B cell (primary cell): ENCODE measurements around the gene SOX6. TPM values are rescaled to one million over a fixed set of nuclear protein-coding genes. Genes with fewer than 3 reads are reported as not detected.

Experiments used
- ATAC-seq: fragments of 200-7000 bp; cut with Tn5 transposase; one replicate; pipeline ENCODE4 v1.10.0; 2021; ENCODE audit warnings: low read depth, mild to moderate bottlenecking, moderate number of reproducible peaks, moderate library complexity
- CTCF ChIA-PET: fragments of 350-600 bp; sonication (Branson Sonifier 250); formaldehyde crosslinking; loops from one replicate; lab custom pipeline; 2021; ENCODE audit warnings: antibody characterized with exemption, inconsistent platforms; lab: Charles Lee
- POLR2A ChIA-PET: fragments of 350-600 bp; sonication (Branson Sonifier 250); formaldehyde crosslinking; loops from one replicate; lab custom pipeline; 2021; ENCODE audit warnings: antibody characterized with exemption; lab: Charles Lee
- DNase-seq: peaks from one replicate; pipeline ENCODE4 v3.0.0; 2013
- H2AFZ ChIP-seq: 2 replicates; pipeline ENCODE4 v1.6.1; 2012; ENCODE audit warnings: mild to moderate bottlenecking, low read depth, low read length; ENCODE audit not compliant: insufficient read depth, poor library complexity, severe bottlenecking
- H3K27ac ChIP-seq, 2 donors: 1 replicate in 1 of 2; 2 replicates in 1 of 2; pipeline ENCODE4 v1.5.1; 2012 to 2013; ENCODE audit warnings: low read length in 2 of 2, mild to moderate bottlenecking in 2 of 2, moderate library complexity in 1 of 2
- H3K27me3 ChIP-seq, 4 experiments: fragments of 200-600 bp in 1 of 4; sonication (generic) in 1 of 4; replicated peaks in 1 of 4; 1 replicate in 2 of 4; 2 replicates in 2 of 4; pipeline versions ENCODE4 v1.6.1 to v1.7.0; 2013 to 2016; ENCODE audit warnings: low read length in 3 of 4, mild to moderate bottlenecking in 2 of 4, mixed read lengths in 1 of 4, moderate library complexity in 1 of 4; ENCODE audit not compliant: insufficient read depth in 4 of 4, control insufficient read depth in 3 of 4; ENCODE audit errors: control extremely low read depth in 1 of 4
- H3K36me3 ChIP-seq, 2 experiments: replicated peaks in 1 of 2; 1 replicate in 1 of 2; 2 replicates in 1 of 2; pipeline versions ENCODE4 v1.6.1 to v1.7.1; 2013; ENCODE audit warnings: low read length in 1 of 2; ENCODE audit not compliant: insufficient read depth in 2 of 2, control insufficient read depth in 1 of 2; ENCODE audit errors: control extremely low read depth in 1 of 2, extremely low read depth in 1 of 2
- H3K4me1 ChIP-seq, 2 donors: fragments of 200-600 bp in 1 of 2; sonication (generic) in 1 of 2; 1 replicate in 1 of 2; 2 replicates in 1 of 2; pipeline versions ENCODE4 v1.5.1 to v1.6.1; 2013 to 2017; ENCODE audit warnings: low read length in 2 of 2; ENCODE audit not compliant: control insufficient read depth in 2 of 2, insufficient read depth in 2 of 2
- H3K4me2 ChIP-seq: replicated peaks from 2 replicates; pipeline ENCODE3; 2012; ENCODE audit warnings: mild to moderate bottlenecking, low read depth, low read length; ENCODE audit not compliant: poor library complexity, severe bottlenecking
- H3K4me3 ChIP-seq, 5 experiments: fragments of 200-600 bp in 1 of 5; sonication (generic) in 1 of 5; 1 replicate in 3 of 5; 2 replicates in 2 of 5; pipeline versions ENCODE4 v1.5.1 to v1.7.0; 2011 to 2016; ENCODE audit warnings: low read length in 4 of 5, mild to moderate bottlenecking in 4 of 5, low read depth in 2 of 5, control low read depth in 1 of 5, moderate library complexity in 1 of 5; ENCODE audit not compliant: insufficient read depth in 1 of 5; ENCODE audit errors: control extremely low read depth in 1 of 5, extremely low read depth in 1 of 5
- H3K79me2 ChIP-seq: fragments of 200-600 bp; sonication (generic); one replicate; pipeline ENCODE4 v1.6.0; 2016; ENCODE audit warnings: low read length; ENCODE audit not compliant: control insufficient read depth, insufficient read depth
- H3K9ac ChIP-seq: fragments of 200-600 bp; sonication (generic); 2 replicates; pipeline ENCODE4 v1.6.1; 2017; ENCODE audit warnings: mild to moderate bottlenecking, low read length, moderate library complexity
- H3K9me3 ChIP-seq, 3 donors: one replicate each; pipeline versions ENCODE4 v1.6.1 to v1.7.1; 2013; ENCODE audit warnings: low read length in 2 of 3; ENCODE audit not compliant: control insufficient read depth in 2 of 3, insufficient read depth in 1 of 3; ENCODE audit errors: control extremely low read depth in 1 of 3
- H4K20me1 ChIP-seq: 2 replicates; pipeline ENCODE4 v1.6.0; 2012; ENCODE audit warnings: mild to moderate bottlenecking, low read length; ENCODE audit not compliant: insufficient read depth, control insufficient read depth, poor library complexity, severe bottlenecking
- H3K27ac Mint-ChIP-seq: one replicate; pipeline ENCODE4 v1.8.0; 2021; ENCODE audit warnings: mixed read lengths
- H3K27me3 Mint-ChIP-seq: one replicate; pipeline ENCODE4 v1.8.0; 2021; ENCODE audit warnings: mixed read lengths
- H3K4me1 Mint-ChIP-seq: one replicate; pipeline ENCODE4 v1.8.0; 2021; ENCODE audit warnings: mixed read lengths
- H3K4me3 Mint-ChIP-seq: one replicate; pipeline ENCODE4 v1.8.0; 2021; ENCODE audit warnings: mixed read lengths
- H3K9me3 Mint-ChIP-seq: one replicate; pipeline ENCODE4 v1.8.0; 2022; ENCODE audit warnings: mixed read lengths; ENCODE audit not compliant: insufficient read depth
- CTCF ChIP-seq: fragments of 200-600 bp; IDR thresholded peaks from one replicate; pipeline ENCODE4 v1.8.0; 2022; ENCODE audit warnings: antibody characterized with exemption, mild to moderate bottlenecking
- EZH2 ChIP-seq: IDR thresholded peaks from 2 replicates; pipeline ENCODE4 v1.6.1; 2012; ENCODE audit warnings: borderline replicate concordance, low read depth, mild to moderate bottlenecking, moderate library complexity, low read length; ENCODE audit not compliant: insufficient read depth, poor library complexity, severe bottlenecking
- WGBS: methylation state at CpG from one replicate; pipeline ENCODE4 v1.1.5; 2013; ENCODE audit warnings: missing lambda C conversion rate; ENCODE audit not compliant: insufficient coverage; 5-methylcytosine and 5-hydroxymethylcytosine counted together
- intact Hi-C: fragments of 100-400 bp; cut with micrococcal nuclease; formaldehyde crosslinking; loops from one replicate; pipeline ENCODE4 v1.10.0; 2022
- polyA plus RNA-seq: library from polyadenylated mRNA; depleted of rRNA; stranded (reverse); fragments of >200 nt; gene quantifications from 2 replicates; pipeline ENCODE4 v1.2.3, GENCODE V29; 2012
- total RNA-seq, 2 donors: library from RNA; stranded (reverse); fragments of 120-200 nt in 1 of 2; gene quantifications; 1 replicate in 1 of 2; 2 replicates in 1 of 2; pipeline versions ENCODE4 v1.2.3 to v1.2.4, GENCODE V29; 2013 to 2022

The SOX6 gene
- total and polyA plus RNA-seq, 2 donors (not counting 1 experiment from before 2014, with no cell fraction given): not detected

- Mint-ChIP-seq H3K27me3 (no peaks in the 10 kb centered on the region), H3K4me3 (no peak overlapping the region), H3K4me1 (no peaks in the 10 kb centered on the region), H3K27ac (no peak overlapping the region), H3K9me3 (no peaks in the 10 kb centered on the region)
- Histone ChIP-seq H2AFZ (no peak overlapping the region), H3K4me3 (no peak overlapping the region), H4K20me1 (no peaks in the 10 kb centered on the region), H3K27ac (no peak overlapping the region), H3K9me3 (no peaks in the 10 kb centered on the region), H3K27me3 (no peaks in the 10 kb centered on the region), H3K4me2 (no peak overlapping the region), H3K4me1 (no peaks in the 10 kb centered on the region), H3K36me3 (no peaks in the 10 kb centered on the region), H3K79me2 (no peaks in the 10 kb centered on the region), H3K9ac (no peak overlapping the region)
- ChIA-PET POLR2A (no interaction called here), CTCF (no interaction called here)
- TF ChIP-seq CTCF (no peak), EZH2 (no peak)
- DNase-seq (no peak), ATAC-seq (no peak)
- WGBS: no CpG with 5 or more reads among the region's 9 CpGs
- intact Hi-C loops: no loop called here
Observed at GRCh38 chr11:16318320-16318719, 38.0 kb downstream of the SOX6 start.

- ChIA-PET CTCF (no interaction called here), POLR2A (no interaction called here)
- Histone ChIP-seq H3K79me2 (no peaks in the 10 kb centered on the region), H3K36me3 (no peaks in the 10 kb centered on the region), H3K27me3 (no peaks in the 10 kb centered on the region), H3K27ac (no peak overlapping the region), H3K4me1 (no peaks in the 10 kb centered on the region), H3K4me3 (no peak overlapping the region), H3K9ac (no peak overlapping the region), H4K20me1 (no peaks in the 10 kb centered on the region), H3K9me3 (no peaks in the 10 kb centered on the region), H3K4me2 (no peak overlapping the region), H2AFZ (no peak overlapping the region)
- no CpG with 5 or more reads among the region's 1 CpG for whole genome bisulfite sequencing
- ATAC-seq (no peak), DNase-seq (no peak)
- Mint-ChIP-seq H3K4me3 (no peak overlapping the region), H3K9me3 (no peaks in the 10 kb centered on the region), H3K27ac (no peak overlapping the region), H3K27me3 (no peaks in the 10 kb centered on the region), H3K4me1 (no peaks in the 10 kb centered on the region)
- intact Hi-C loops: no loop called here
- TF ChIP-seq CTCF: no peak
- no peak for TF ChIP-seq EZH2
Observed at GRCh38 chr11:16317712-16318111, 38.6 kb downstream of the SOX6 start.
